GM10266 (cell line): Measurements from ENCODE around the gene SIAH3.
"Not testable (repeated sequence)": the region's sequence is repeated elsewhere in the genome, so short reads cannot be mapped to it uniquely, and the experiment has no call there.

Source experiments
- DNase-seq: peaks from one replicate; pipeline ENCODE4 v3.0.0; 2012; ENCODE audit errors: extremely low spot score
- TF ChIP-seq, protein P1 (sequence below): IDR thresholded peaks from 2 replicates; pipeline ENCODE4 v1.5.1; 2012; ENCODE audit warnings: mild to moderate bottlenecking, low read depth; ENCODE audit not compliant: control insufficient read depth, insufficient read depth; ENCODE audit errors: missing control alignments

The SIAH3 gene

DNA sequence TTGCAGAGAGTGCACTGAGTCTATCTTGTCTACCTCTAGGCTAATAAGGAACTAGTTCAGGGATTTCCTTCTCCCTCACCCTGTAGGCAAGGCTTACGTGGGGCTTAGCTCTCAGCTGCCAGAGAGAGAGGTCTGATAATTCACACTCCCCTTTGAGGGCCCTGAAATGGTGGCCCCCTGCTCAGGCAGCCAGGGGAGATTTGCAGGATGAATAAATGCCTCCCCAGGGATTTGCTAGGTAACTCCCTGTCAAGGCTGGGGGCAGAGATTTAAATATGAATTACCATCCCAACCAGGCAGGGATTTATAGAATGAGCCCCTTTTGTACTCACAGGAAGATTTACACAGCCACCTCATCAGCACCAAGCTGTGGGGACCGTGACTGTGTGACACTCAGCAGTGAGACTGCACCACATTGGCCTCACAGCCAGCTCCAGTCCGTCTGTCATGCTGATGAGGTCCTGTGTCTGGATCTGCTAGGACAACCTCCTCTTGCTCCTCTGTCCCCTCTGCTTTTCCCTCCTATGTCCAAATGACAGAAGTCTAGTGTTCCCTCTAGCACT, 76.1 kb downstream of the SIAH3 start:
- DNase-seq: no peak
- TF ChIP-seq, protein P1, sequence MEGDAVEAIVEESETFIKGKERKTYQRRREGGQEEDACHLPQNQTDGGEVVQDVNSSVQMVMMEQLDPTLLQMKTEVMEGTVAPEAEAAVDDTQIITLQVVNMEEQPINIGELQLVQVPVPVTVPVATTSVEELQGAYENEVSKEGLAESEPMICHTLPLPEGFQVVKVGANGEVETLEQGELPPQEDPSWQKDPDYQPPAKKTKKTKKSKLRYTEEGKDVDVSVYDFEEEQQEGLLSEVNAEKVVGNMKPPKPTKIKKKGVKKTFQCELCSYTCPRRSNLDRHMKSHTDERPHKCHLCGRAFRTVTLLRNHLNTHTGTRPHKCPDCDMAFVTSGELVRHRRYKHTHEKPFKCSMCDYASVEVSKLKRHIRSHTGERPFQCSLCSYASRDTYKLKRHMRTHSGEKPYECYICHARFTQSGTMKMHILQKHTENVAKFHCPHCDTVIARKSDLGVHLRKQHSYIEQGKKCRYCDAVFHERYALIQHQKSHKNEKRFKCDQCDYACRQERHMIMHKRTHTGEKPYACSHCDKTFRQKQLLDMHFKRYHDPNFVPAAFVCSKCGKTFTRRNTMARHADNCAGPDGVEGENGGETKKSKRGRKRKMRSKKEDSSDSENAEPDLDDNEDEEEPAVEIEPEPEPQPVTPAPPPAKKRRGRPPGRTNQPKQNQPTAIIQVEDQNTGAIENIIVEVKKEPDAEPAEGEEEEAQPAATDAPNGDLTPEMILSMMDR: no peak

DNA sequence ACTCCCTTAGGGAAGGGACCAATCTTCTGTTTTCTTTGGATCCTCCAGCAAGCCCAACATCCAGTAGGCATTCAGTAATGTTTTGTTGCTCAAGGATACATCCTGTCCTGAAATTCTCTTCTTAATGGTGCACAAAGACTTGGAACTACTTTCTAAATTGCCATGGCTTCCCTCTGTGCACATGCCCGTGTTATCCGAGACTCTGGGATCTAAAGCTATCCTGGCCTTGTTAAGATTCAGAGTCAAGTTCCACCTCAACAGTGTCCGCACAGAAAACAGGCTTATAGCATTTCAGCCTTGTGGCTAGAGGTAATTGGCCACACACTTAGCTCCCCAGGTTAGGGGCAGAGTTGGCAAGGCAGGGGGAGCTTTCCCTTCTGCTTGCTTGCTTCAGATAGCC, 77.6 kb downstream of the SIAH3 start:
- TF ChIP-seq, protein P1: no peak
- no peak for DNase-seq

DNA sequence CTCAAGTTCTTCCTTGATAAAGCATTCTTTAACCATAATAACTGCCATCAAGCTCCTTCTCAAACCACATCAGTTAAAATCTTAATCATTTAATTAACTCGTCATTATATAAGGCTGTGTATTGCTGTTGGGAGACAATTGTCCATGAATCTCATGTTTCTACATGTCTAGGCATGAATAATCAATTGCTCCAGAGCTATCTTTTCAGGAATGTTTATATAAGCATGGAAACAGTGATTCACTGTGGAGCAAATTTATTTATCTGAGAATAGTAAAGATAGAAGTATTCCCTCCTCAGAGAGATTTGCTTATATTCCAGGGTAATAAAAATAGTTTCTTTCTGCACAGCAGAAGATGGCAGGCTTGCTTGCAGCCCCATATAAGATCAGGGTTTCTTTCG, 78.3 kb downstream of the SIAH3 start:
- TF ChIP-seq, protein P1: no peak
- DNase-seq: no peak

DNA sequence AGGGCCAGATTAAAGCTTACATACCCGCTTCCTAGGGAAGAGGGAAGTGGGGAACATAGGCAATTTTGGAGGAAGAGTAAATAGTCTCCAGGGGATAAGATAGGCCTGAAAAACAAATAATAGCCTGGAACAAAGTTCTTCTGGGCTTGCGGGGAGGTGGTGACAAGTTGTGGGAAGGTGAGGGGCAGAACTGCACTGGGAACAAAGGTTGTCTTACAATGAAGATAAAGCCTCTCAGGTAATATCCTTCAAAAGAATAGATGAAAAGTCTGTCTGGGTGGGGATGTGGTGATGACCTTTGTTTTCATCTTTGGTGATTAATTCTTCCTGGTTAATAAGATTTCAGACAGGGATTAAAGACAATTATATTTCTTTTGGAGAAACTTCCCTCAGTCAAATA, 80.7 kb downstream of the SIAH3 start:
- DNase-seq: no peak
- TF ChIP-seq, protein P1: no peak

DNA sequence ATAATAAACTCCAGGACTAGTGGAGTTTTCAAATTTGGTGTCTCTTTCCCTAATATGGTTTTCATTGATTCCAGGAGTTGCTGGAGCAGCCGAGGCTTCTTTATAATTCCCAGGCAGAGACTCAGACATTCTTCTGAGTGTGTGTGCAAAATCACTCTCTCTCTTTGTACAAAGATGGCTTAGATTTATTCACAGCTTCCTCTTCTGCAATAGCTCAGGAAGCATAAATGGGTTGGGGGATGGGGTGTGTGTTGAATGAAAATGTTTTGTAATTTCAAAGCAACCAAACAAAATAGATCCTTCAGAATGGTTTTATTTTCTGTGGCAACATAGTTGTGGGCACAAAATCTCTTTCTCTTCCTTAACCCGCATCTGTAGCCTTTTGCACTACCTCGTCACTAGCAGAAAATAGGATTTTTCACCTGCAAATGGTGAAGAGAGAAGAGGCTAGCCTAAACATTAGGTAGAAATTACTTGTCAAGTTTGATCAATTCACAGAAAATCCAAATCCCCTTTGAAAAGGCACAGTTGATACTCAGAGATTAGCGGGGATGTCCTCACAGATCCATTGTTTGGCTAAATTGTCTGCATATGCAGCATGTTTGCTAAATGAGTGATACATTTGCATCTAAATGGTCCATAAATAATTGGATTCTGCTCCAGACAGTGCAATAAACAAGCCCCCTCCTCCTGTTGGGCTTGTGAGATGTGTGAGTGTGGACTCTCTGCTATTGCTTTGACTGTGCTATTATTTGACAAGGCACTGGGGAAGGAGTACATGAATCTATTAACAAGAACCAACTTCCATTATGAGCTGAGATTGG, 82.7 kb downstream of the SIAH3 start:
- TF ChIP-seq, protein P1: no peak
- no peak for DNase-seq

DNA sequence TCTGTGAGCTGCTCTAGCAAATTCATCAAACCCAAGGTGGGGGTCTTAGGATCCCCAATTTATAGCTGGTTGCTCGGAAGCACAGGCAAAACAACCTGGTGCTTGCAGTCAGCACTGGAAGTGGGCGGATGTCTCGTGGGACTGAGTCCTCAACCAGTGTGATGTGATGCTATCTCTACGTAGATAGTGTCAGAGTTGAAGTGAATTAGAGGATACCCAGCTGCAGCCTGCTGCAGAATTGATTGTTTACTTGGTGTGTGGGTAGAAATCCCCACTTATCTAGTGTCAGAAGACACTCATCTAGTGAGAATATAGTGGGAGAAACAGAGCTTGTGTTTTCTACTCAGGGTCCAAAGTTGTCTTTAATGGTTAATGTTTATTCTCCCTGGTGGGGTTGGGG, 86.1 kb downstream of the SIAH3 start:
- TF ChIP-seq, protein P1: no peak
- DNase-seq: no peak

DNA sequence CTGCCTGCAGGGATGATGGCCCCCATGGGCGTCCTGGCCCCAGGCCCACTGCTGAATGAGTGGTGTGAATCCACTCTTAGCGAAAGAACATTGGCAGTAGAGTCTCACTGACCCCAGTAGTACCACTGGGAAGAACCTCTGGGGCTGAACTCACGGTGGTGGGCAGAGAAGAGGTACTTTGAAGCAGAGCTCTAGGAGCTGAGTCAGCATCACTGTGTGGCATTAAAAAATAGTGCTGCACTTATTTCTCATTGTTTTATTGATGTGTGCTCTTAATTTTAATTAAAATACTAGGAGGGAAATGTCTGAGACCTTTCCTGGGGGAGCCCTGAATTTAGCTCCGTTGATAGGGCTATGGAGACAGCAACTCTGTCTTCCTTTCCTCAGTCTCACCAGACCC, 88.1 kb downstream of the SIAH3 start:
- DNase-seq: no peak
- TF ChIP-seq, protein P1: no peak

DNA sequence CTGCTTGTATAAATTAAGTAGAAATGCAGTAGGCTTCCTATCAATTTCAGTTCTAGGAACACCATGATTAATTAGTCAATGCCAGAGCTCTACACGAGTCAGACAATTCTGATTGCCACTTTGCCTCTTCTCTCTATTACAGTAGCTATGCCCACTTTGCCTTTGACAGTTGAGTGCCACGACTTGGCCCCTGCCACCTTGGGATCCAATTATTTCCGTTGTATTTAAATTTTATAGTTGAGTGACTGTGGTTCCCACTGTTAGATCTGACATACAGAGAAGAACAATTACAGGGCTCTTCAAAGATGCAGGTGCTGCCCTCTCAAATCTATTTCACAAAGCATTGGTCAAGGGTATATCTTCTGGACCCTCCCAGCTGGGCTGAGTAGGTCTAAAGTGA, 94.0 kb downstream of the SIAH3 start:
- not testable (repeated sequence) for DNase-seq

DNA sequence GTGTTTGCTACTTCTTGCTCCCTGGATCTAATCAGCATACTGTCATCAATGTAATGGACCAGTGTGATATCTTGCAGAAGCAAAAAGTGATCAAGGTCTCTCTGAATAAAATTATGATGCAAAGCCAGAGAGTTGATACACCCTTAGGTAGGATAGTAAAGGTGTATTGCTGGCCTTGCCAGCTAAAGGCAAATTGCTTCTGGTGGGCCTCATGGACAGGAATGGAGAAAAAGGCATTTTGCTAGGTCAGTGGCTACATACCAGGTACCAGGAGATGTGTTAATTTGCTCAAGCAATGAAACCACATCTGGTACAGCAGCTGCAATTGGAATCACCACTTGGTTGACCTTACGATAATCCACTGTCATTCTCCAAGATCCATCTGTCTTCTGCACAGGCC, 95.1 kb downstream of the SIAH3 start:
- not testable (repeated sequence) for DNase-seq
